ENCODE results near the gene RAB11B.

DNA sequence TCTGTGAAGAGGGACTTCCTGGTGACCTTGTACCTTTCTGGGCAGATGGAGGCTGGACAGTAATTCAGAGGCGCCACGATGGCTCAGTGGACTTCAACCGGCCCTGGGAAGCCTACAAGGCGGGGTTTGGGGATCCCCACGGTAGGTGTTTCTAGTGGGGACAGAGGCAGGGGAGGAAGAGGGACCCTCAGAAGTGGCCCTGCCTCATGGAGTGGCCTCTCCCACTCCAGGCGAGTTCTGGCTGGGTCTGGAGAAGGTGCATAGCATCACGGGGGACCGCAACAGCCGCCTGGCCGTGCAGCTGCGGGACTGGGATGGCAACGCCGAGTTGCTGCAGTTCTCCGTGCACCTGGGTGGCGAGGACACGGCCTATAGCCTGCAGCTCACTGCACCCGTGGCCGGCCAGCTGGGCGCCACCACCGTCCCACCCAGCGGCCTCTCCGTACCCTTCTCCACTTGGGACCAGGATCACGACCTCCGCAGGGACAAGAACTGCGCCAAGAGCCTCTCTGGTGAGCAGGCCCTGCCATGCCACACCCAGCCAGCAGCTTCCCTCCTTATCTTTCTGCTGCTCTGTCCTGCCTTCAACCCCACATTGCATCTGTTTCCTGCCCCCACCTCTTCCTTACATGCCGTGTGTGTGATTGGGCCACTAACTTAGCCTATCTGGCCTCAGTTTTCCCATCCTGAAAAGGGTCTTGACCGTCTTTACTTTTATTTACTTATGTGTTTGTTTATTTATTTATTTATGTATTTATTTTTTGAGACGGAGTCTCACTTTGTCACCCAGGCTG, 19.0 kb upstream of the RAB11B start:
- TF ChIP-seq, protein P1, sequence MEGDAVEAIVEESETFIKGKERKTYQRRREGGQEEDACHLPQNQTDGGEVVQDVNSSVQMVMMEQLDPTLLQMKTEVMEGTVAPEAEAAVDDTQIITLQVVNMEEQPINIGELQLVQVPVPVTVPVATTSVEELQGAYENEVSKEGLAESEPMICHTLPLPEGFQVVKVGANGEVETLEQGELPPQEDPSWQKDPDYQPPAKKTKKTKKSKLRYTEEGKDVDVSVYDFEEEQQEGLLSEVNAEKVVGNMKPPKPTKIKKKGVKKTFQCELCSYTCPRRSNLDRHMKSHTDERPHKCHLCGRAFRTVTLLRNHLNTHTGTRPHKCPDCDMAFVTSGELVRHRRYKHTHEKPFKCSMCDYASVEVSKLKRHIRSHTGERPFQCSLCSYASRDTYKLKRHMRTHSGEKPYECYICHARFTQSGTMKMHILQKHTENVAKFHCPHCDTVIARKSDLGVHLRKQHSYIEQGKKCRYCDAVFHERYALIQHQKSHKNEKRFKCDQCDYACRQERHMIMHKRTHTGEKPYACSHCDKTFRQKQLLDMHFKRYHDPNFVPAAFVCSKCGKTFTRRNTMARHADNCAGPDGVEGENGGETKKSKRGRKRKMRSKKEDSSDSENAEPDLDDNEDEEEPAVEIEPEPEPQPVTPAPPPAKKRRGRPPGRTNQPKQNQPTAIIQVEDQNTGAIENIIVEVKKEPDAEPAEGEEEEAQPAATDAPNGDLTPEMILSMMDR (IDR thresholded peaks at IDR 0.05): no peak
- no peak for TF ChIP-seq POLR2A (IDR thresholded peaks at IDR 0.05)
